NCI-H146 treated with DMSO at 0.1 percent for 48 hours (cell line): ENCODE measurements around the gene TMEM245.

Experiments used
- DNase-seq: peaks from one replicate; lab custom pipeline; 2025; ENCODE audit not compliant: unreplicated experiment; lab: John Stamatoyannopoulos, UW

TMEM245 gene

DNA sequence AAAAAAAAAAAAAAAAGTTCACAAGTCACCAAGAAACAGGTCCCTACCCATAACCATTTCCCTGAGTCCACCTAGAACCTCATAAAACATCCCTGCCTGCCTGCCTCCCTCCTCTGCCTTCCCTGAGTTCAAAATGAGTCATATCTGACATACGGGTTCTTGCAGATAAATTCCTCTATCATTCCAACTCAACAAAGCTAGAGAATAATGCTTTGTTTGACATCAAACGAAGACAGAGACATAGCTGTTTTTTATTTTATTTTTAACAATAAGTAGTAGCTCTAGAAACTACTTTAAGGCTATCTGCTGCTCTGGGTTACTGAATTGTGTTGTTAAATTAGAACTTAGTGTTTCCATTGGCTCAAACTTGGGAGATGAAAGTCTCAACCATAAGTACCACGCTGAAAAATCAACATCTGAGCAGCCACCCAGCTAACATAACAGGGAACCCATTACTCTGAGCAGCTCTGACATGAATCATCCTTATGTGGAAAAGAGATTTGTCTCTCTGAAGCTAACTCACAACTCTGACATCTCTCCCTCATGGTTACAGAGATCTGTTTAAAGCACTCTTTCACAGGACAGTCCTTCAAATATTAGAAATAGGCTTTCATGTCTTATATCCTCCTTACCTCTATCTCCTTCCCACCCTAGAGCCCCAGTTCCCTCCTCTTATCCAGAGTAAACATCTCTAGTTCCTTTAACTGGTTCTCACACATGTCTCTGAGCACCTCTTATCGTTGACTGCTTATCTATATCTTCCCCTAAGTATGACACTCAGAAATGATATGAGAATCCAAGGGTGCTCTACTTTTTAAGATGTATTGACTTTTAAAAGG, 12.1 kb downstream of the TMEM245 start:
- no peak for DNase-seq

DNA sequence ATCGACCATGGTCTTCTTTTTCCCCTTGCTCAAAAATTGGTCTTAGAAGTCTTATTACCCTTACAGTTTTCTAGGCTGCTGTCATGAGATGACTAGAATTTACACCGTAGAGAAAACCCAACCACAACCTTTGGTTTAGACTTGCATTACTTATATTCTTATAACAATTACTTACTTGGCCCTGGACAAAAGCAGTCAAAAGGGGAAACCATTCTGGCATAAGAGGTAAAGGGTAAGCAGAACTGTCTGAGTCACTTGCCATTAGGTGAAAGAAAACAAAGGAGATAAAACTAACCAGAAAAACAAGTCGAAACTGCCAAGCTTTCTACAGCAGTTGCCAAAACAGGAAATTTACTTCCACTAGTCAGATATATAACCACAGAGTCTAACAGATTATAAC, 17.9 kb downstream of the TMEM245 start:
- no peak for DNase-seq

DNA sequence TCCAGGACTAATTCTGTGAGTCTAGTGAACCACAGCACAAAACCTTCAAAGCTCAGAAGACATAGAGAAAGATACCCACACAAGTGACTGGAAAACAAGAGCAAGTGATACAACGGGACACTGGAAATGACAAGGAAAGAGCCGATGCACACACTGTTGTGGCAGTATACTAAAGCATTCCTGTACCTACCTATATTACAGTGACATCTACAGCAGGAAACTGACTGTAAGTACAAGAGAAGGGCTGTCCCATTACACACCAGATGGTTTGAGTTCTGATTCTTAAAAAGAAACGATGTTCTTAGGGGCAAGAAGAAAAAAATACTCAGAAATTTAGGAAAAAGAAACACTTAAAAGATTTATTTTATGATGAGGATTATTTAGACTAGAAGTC, 18.5 kb downstream of the TMEM245 start:
- DNase-seq = no peak

DNA sequence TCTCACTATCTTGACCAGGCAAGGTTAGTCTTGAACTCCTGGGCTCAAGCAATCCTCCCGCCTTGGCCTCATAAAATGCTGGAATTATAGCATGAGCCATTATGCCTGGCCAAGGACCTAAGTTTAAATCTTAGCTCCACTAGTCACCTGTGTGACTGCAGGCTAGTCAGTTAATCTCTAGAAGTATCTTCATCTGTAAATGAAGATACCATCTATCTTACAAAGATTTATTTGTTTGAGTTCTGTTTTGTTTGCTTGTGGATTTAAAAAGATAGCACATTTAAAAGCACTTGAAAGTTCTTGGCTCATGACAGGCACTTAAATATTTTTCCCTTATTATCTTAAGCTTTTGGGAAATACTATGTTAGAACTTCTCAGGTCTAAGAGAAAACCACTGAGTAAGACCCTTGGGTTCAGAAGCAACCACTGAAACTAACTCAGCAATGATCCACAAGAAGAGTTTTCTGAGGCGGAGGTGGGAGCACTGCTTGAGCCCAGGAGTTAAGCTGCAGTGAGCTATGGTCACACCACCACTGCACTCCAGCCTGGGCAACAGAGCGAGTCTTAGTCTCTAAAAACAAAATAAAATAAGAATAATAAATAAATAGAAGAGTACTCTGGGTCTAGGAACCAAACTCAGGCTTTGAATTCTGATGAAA, 19.1 kb downstream of the TMEM245 start:
- no peak for DNase-seq

DNA sequence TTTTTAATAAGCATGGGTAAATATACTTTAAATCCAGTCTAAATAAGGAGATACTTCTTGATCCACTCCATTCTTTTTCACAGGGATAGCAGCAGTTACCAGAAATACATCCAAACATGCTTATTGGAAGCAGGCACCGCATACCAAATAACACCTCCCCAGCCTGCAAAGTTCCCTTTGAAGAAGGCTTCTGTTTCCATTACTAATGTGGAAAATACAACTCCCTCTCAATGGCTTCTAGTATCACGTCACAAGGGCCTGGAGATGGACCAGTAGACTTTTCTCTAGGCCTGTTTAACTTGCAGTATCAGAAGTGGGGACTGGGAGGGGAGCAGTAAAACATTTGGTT, 20.8 kb downstream of the TMEM245 start:
- DNase-seq = no peak

DNA sequence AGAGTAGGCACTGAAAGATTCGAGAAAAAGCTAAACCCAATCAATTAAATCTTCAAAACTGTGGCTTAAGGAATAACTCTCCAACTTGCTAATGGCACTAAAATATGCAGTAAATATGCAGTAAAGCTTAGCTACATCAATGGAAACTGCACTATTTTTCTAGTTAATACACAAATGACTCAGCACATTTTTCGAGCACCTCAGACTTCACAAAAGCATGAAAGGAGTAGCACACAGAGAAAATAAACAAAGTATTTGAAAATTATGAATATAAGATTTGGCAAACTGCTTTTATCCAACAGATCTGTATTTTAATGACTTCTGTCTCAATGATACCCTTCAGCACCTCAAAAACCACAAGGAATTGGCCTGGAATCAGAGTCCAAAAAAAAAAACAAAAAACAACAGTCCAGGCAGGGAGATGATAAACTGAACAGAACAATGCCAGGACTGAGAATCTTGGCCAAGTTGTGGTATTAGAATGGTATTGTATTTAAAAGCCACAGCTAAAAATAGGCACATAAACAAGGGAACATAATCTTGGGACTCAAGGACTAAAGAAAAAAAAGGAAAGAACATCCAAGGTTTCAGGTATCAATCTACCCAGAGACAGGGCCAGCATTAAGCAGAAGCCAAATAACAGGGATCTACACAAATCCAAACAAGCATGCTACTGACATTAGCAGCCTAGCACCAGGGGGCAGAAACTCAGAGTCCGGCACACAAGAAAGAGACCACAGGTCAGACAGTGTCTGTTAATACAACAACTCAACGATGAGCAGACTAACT, 21.4 kb downstream of the TMEM245 start:
- DNase-seq = no peak

DNA sequence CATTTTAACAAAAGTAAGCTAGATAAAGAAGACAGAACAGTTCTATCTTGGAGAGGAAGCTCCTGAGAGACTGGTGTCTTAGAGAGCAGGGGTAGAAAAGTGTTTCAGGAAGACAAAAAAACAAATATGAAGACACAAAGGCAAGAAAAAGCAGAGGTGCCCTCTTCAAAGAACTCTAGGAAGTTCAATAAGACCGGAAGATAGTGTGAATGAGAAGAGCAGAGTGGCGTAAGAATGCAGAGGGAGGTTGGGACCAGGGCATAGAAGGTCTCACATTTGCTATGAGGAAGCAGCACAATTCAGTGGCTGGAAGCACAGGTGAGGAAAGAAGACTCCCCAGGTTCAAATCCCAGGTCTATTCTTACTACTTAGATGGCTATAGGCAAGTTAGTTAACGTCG, 22.6 kb downstream of the TMEM245 start:
- DNase-seq = no peak

DNA sequence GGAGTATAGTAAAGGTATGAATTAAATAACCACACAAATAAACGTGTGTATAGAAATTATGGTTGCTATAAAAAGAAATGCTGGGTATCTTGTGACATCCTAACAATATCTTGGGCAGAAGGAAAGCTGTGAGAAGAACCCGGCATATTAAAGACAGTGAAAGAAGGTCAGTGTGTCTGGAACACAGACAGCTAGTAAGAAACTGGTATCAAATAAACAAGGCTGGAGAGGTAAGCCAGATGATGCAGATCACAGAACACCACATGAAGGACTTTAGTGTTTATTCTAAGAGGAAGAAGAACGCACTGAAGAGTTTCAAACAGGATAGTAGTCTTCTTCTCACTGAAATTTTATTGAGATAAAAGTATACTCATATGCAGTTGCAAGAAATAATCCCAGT, 24.4 kb downstream of the TMEM245 start:
- DNase-seq = no peak

DNA sequence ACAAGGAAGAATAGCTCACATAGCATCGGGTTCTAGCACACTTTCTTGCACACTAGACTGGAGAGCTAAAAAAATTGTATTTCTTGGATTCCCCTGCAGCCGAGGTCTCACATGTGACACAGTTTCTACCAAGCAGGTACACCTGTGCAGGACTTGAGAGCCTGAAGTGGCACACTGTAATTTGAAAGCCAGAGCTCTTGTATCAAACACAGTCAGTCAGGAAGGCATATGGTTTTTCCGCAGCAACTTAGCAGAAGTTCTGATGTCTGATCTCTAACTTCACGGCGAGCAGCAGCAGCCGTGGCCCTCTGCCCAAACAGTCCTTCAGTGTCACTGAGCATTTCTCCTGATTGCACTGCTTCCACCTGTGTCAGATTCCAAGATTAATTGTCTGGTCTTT, 25.5 kb downstream of the TMEM245 start:
- DNase-seq = no peak

DNA sequence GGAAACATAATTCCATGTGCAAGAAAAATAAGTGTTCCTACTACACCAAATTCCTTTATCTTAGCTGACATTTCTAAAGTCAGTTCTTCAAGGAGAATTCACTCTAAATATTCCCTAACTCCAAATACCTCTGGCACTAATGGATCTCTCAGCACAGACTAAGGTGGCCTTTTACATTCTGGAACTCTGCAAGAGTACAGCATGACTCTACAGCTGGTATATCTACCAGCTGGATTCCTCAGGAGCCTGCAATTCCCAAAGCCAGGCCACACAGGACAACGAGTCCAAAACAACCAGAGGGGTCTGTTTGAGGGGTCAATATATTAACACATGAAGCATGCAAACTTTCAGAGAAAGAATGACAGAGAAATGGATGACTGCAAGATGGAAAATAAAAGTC, 27.2 kb downstream of the TMEM245 start:
- no peak for DNase-seq

DNA sequence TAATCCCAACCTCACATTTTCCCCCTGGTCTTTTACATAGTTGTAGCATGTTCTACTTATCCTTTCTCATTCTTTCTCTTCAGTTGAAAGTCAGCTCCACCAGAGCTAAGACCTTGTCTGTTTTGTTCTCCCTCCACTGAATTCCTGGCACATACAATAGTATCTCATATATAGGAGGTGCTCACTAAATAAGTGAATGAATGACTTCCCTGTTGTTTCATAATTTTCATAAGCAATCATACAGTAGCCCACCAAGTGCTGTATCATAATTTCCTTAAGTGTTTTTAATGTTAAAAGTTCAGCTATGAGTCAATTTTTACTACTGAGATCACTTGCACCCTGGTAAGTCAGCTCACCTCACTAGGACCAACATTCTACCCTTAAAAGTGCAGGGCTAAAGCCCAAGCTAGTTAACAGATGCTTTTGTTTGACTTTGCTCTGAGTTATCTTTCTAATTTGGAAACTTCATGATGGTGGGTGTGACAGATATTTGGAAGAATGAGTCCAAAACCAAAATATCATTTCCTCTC, 27.6 kb downstream of the TMEM245 start:
- DNase-seq = no peak

DNA sequence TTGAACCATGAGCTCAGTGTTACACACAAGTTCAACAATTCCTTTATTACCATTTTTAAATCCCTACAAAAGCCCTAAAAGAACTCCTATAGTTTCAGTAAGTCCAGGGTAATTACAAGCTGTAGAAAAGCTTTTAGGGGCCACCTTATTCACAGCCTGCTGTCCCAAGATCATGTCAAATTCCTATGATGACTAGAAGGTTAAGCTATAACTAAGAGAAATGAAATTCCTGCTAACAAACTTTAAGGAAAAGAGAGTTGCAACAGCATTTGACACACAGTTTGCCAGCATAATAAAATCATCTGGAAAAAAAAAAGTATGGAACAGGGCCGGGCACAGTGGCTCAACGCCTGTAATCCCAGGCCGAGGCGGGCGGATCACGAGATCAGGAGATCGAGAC, 31.5 kb downstream of the TMEM245 start:
- no peak for DNase-seq

DNA sequence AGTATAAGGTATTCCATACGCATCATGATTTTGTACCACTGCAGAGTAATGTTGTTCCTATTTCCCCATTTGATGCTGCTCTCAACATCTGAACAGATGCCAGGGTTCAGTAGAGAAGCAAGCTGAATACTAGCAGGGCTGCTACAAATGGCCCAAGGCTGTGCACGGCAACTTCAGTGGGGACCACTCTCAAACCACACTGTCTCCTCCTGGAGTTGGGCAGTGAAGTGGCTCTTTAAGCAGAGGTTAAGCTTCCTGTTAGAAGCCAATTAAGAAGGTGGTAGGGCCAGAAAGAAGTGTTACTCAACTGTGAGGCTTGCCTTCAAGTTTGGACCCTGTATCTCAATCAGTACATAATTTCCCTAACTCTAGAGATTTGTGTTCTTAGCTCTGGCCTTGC, 32.0 kb downstream of the TMEM245 start:
- no peak for DNase-seq

DNA sequence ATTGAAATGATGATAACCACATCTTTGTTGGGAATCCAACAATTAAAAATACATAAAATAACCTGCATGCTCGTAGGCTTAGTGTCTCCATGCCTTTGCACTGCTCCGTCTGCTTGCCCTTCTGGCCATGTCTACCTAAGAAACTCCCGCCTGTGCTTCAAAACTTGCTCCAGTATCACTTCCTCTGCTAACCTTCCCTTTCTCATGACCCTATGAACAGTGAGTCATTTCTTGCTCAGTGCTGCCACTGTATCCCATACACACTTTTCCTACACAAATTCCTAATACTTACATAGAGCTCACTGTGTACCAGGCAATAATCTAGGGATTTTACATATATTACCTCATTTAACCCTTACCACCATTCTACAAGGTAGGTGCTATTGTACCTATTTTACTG, 33.5 kb downstream of the TMEM245 start:
- no peak for DNase-seq

DNA sequence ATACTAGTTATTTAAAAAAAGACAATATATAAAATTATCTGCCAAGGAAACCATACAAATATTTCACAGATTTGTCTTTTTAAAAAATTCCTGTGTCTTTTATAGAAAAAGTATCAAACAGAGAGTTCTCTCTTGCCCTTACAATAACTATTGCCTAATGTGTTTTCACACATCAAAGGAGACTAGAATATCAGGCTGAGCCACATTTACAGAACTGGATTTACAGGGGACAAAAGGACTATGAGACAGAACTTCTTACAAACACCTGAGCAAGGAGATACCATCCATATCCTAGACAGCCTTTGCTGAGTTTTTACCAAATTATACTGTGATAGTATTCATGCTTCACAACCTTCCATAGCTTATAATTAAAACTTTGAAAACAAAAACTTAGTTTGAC, 34.2 kb downstream of the TMEM245 start:
- no peak for DNase-seq

DNA sequence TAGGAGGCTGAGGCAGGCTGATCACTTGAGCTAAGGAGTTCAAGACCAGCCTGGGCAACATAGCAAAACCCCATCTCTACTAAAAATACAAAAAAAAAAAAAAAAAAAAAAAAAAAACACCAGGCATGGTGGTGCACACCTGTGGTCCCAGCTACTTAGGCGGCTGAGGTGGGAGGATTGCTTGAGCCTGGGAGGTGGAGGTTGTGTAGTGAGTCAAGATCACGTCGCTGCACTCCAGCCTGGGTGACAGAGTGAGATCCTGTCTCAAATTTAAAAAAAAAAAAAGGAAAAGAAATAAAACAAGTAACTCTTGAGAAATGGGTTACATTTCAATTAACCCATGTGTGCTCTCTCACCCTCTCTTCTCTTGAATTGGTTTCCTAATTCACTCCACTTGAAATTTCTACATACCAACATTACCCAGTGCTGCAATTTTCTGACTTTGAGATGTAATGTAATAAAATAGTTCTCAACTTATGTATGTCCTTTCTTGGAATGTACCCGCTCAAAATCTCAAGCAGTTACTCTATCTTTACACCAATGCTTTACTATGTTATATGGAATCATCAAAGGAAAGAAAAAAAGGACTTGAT, 35.8 kb downstream of the TMEM245 start:
- no peak for DNase-seq

DNA sequence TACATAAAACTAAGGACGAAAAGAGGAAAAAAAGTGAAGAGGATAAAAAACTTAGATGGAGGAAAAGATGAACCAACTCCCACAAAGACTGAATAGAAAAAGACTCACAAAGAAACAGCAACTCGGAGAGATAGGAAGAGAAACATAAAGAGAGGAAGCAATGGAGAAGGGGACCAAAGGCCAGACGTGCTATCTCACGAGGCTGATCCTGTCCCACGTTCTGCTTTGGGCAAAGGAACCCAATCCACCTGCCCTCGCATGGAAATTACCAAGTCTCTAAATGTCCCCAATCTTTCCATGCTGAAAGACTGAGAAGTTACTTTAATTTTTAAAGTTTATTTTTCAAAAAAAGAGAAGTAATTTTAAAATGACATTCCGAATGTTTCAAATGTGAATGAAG, 36.6 kb downstream of the TMEM245 start:
- no peak for DNase-seq

DNA sequence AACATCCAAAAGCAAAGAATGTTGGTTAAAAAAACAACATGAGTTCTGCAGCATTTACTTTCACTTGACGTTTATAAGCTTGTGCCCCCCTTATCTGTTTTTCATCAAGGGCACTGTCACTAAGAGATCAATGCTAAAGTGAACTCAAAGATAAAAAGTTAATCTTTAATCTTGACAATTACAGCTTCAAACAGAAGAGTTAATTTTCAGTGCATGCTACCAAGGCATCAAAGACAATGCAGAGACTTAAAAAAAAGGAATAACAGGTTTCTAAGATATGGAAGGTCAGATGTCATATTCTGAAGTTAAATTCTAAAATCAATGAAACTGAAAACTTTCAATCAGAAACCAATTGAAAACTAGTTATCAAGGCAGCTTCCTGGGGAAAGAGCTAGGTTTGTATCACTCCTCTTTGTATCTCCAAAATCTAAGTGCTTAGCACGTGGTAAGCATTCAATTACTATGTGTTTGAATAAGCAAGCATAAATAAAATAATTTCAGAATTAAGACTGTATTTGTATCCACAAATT, 37.6 kb downstream of the TMEM245 start:
- DNase-seq = no peak

DNA sequence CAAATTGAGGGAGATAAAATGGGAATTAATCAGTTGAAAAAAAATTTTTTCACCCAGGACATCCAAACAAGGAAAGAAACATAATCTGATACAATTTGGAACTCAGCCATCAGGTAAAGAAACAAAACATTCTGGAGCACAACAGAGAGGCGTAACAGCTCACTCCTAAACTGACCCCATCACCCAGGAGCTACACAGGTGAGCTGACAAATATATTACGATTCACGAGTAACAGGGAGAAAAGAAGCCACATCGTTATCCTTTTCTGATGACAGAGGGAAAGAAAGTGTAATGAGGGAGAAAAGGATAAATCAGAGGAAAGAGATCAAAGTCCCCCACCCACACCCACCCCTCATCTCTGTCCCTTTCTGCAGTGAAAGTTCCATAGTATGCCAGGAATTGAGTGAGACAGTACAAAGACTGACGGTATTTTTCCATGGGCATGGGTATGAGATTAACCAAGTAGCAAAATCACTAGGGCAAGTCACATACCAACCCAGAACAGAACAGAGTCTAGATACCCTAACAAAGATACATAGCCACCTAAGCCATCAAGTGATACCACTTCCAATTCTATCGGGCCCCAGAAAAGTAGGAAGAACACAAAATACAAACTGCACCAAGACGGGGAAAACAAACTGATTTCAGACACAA, 45.4 kb downstream of the TMEM245 start:
- no peak for DNase-seq

DNA sequence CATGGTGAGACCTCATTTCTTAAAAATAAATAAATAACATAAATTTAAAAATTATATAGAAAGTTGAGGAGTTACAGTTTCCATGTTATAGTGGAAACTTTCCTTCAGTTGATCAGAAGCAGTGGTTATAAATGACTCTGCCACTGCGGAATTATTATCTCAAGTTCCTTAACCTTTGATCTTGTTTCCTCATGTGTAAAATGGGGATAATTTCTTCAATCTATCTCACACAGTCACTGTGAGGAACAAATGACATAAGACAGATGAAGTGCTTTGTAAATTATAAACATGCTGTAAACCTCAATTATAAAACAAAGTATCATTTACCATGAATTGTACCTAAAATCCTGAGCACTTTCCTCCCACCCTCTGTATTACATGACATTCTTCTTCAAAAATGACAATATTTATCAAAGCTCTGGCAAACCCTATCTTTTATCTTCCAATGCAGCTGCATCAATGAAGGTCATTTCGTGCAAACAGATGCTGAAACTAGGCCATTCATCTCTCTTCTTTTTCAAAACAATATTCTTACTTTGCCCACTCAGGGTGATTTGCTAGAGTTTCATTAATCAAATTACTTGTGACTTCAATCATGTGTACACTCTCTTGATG, 46.8 kb downstream of the TMEM245 start:
- DNase-seq = no peak
